ENCODE data around the gene CYB5A. TPM values are rescaled to one million over a fixed set of nuclear protein-coding genes. Genes with fewer than 3 reads are reported as not detected.

CYB5A gene
- total and polyA plus RNA-seq, 2 experiments from 2014 or later, result 273 to 457 TPM

DNA sequence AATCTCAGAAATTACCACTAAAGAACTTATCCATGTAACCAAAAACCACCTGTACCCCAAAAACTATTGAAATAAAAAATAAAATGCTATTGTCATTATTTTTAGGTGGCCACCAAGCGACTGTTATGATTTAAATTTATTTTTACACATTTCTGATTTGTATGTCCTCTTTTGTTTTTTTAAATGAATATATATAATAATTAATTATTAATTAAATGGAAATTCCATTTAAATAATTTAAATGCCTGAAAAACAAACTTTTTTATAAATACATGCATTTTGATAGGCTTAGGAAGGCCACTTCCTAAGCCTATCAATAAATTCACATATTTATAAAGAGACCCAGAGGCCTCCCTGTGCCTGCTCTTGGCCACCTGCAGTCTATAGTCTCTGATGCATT is 52.2 kb downstream of the CYB5A start:
- TF ChIP-seq EZH2phosphoT487 (IDR thresholded peaks at IDR 0.05; ENCODE audit: low read depth, severe bottlenecking, unreplicated experiment) (no peak), EZH2 (IDR thresholded peaks at IDR 0.05; ENCODE audit: borderline replicate concordance) (no peak)
- TF ChIP-seq, protein P1, sequence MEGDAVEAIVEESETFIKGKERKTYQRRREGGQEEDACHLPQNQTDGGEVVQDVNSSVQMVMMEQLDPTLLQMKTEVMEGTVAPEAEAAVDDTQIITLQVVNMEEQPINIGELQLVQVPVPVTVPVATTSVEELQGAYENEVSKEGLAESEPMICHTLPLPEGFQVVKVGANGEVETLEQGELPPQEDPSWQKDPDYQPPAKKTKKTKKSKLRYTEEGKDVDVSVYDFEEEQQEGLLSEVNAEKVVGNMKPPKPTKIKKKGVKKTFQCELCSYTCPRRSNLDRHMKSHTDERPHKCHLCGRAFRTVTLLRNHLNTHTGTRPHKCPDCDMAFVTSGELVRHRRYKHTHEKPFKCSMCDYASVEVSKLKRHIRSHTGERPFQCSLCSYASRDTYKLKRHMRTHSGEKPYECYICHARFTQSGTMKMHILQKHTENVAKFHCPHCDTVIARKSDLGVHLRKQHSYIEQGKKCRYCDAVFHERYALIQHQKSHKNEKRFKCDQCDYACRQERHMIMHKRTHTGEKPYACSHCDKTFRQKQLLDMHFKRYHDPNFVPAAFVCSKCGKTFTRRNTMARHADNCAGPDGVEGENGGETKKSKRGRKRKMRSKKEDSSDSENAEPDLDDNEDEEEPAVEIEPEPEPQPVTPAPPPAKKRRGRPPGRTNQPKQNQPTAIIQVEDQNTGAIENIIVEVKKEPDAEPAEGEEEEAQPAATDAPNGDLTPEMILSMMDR (IDR thresholded peaks at IDR 0.05; ENCODE audit: poor library complexity), result no peak
- Histone ChIP-seq H3K27ac (no peak overlapping the region), H3K9me2 (replicated peaks; ENCODE audit: insufficient read depth) (no peaks in the 10 kb centered on the region), H3K9me3 (ENCODE audit: low read depth) (no peaks in the 10 kb centered on the region), H4K20me1 (ENCODE audit: insufficient read depth, poor library complexity, severe bottlenecking) (no peaks in the 10 kb centered on the region), H3K4me2 (no peak overlapping the region), H3K4me3 (no peak overlapping the region), H3K4me1 (ENCODE audit: insufficient read depth) (peaks cover 26% of the 10 kb centered on the region), H3K27me3 (no peaks in the 10 kb centered on the region), H3K79me2 (no peaks in the 10 kb centered on the region), H2AFZ (no peak overlapping the region), H3K36me3 (replicated peaks; ENCODE audit: insufficient read depth, low read depth) (no peaks in the 10 kb centered on the region)
- 97% methylated on average over 1 of the region's 1 CpG for WGBS (ENCODE audit: low lambda C conversion rate, missing lambda C conversion rate)
- DNase-seq (ENCODE audit: low spot score), result no peak

DNA sequence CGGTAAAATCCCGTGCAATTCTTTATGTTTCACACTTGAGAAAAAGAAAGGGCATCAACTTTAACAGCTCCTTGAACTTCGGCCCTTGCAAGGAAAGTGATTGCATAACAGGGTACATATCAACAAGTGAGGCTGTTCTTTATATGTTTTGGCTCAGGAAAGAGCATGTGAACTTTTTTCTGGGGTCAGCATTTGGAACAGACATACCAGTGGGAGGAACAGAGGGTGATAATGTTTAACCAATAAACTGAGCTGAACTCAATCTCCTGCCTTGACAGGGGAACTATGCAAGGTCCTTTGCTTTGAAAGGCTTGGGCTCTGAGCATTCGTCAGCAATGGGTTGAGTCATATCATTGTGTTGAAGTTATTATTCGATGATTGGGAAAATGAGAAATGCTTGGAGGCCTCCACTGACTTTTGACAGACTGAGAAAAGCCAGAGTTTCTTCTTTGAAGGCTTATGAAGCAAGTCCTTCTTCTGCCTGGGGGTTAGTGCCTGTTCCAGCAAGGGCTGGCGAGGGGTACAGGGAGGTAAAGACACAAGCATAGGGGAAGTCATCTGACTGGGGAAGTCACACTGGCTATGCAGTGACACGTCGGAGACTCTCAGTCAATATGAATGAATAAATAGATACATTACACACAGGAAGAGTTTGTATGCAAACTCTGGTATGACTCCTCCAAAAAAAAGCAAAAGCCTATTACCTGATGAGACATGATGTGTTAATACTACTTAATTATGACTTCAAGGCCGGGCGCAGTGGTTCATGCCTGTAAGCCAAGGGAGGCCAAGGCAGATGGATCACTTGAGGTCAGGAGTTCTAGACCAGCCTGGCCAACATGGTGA is 57.2 kb downstream of the CYB5A start:
- peak overlapping the region; percentile 77 for H3K27ac ChIP-seq
- H3K36me3 ChIP-seq (replicated peaks; ENCODE audit: insufficient read depth, low read depth), result no peaks in the 10 kb centered on the region
- H3K27me3 ChIP-seq, result no peaks in the 10 kb centered on the region
- H3K79me2 ChIP-seq, result no peaks in the 10 kb centered on the region
- 45% methylated on average over 10 of the region's 10 CpGs for WGBS (ENCODE audit: low lambda C conversion rate, missing lambda C conversion rate)
- no peaks in the 10 kb centered on the region for H3K9me2 ChIP-seq (replicated peaks; ENCODE audit: insufficient read depth)
- H2AFZ ChIP-seq, result no peak overlapping the region
- H3K4me3 ChIP-seq, result no peak overlapping the region
- no peaks in the 10 kb centered on the region for H4K20me1 ChIP-seq (ENCODE audit: insufficient read depth, poor library complexity, severe bottlenecking)
- no peaks in the 10 kb centered on the region for H3K9me3 ChIP-seq (ENCODE audit: low read depth)
- H3K4me1 ChIP-seq (ENCODE audit: insufficient read depth), result peaks cover 26% of the 10 kb centered on the region
- TF ChIP-seq, protein P1 (IDR thresholded peaks at IDR 0.05; ENCODE audit: poor library complexity), result no peak
- no peak for TF ChIP-seq EZH2 (IDR thresholded peaks at IDR 0.05; ENCODE audit: borderline replicate concordance)
- TF ChIP-seq EZH2phosphoT487 (IDR thresholded peaks at IDR 0.05; ENCODE audit: low read depth, severe bottlenecking, unreplicated experiment), result no peak
- DNase-seq (ENCODE audit: low spot score), result peak; percentile 86
- H3K4me2 ChIP-seq, result peak overlapping the region; percentile 44

DNA sequence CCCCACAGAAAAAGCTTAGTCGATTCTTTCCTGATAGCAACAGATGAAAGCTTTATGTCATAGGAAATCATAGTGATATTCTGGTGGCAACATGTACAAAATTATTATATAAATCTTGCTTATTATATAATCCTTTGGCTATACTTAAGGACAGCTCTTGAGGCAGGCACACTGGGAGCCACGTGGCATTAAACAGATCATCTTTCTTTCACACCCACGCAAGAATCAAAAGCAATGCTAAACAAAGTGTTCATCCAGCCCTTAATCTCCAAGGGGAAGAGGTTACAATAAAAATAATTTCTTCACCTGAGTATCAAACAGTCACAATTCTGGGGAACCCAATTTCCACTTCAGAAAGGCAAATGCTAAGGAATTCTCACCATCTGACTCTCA is 57.8 kb downstream of the CYB5A start:
- Histone ChIP-seq H4K20me1 (ENCODE audit: insufficient read depth, poor library complexity, severe bottlenecking) (no peaks in the 10 kb centered on the region), H3K4me1 (ENCODE audit: insufficient read depth) (peaks cover 26% of the 10 kb centered on the region)

More for the DNA sequence above, 57.8 kb downstream of the CYB5A start:
- TF ChIP-seq, protein P1 (IDR thresholded peaks at IDR 0.05; ENCODE audit: poor library complexity), result no peak
- no peak for TF ChIP-seq EZH2phosphoT487 (IDR thresholded peaks at IDR 0.05; ENCODE audit: low read depth, severe bottlenecking, unreplicated experiment)
- no peak for TF ChIP-seq EZH2 (IDR thresholded peaks at IDR 0.05; ENCODE audit: borderline replicate concordance)
- Histone ChIP-seq H3K79me2 (no peaks in the 10 kb centered on the region), H2AFZ (no peak overlapping the region), H3K9me3 (ENCODE audit: low read depth) (no peaks in the 10 kb centered on the region), H3K27ac (peak overlapping the region; percentile 59), H3K9me2 (replicated peaks; ENCODE audit: insufficient read depth) (no peaks in the 10 kb centered on the region), H3K4me2 (peak overlapping the region; percentile 29), H3K27me3 (no peaks in the 10 kb centered on the region), H3K36me3 (replicated peaks; ENCODE audit: insufficient read depth, low read depth) (no peaks in the 10 kb centered on the region), H3K4me3 (no peak overlapping the region)
- DNase-seq (ENCODE audit: low spot score), result no peak
- 44% methylated on average over 3 of the region's 3 CpGs for WGBS (ENCODE audit: low lambda C conversion rate, missing lambda C conversion rate)

Data from hepatocyte (in vitro differentiated cells).